HEK293 (cell line): ENCODE data around the gene ELMO1.

Source experiments
- CTCF ChIA-PET: fragments of 350-600 bp; formaldehyde crosslinking; extraction: SDS; loops from one replicate; lab custom pipeline; 2021; ENCODE audit warnings: antibody characterized with exemption; lab: Yijun Ruan, JAX
- POLR2A ChIA-PET: fragments of 300-600 bp; formaldehyde crosslinking; extraction: SDS; loops from one replicate; lab custom pipeline; 2020; ENCODE audit warnings: antibody characterized with exemption, inconsistent platforms; lab: Yijun Ruan, JAX
- H3K27ac ChIP-seq: fragments of 200-500 bp; sonication (Bioruptor generic); 2 replicates; pipeline ENCODE4 v1.5.1; 2014; ENCODE audit warnings: low read depth, low read length, control low read depth, inconsistent platforms; ENCODE audit errors: extremely low read depth
- H3K36me3 ChIP-seq, 2 experiments: fragments of 200-500 bp in 1 of 2; sonication (Bioruptor generic) in 1 of 2; 1 replicate in 1 of 2; 2 replicates in 1 of 2; pipeline ENCODE4 v1.5.1; 2014 to 2017; ENCODE audit warnings: inconsistent platforms in 2 of 2, low read length in 2 of 2; ENCODE audit not compliant: control insufficient read depth in 2 of 2, insufficient read depth in 1 of 2
- H3K4me1 ChIP-seq: fragments of 200-500 bp; sonication (Bioruptor generic); 2 replicates; pipeline ENCODE4 v1.5.1; 2014; ENCODE audit warnings: mild to moderate bottlenecking, low read length, inconsistent platforms; ENCODE audit not compliant: control insufficient read depth, insufficient read depth
- H3K4me3 ChIP-seq: 2 replicates; pipeline ENCODE4 v1.5.1; 2011; ENCODE audit warnings: low read depth, mild to moderate bottlenecking, control low read depth, low read length, moderate library complexity
- H3K9me3 ChIP-seq: fragments of 200-500 bp; sonication (Bioruptor generic); 2 replicates; pipeline ENCODE4 v1.5.1; 2014; ENCODE audit warnings: low read depth, low read length, inconsistent platforms; ENCODE audit not compliant: control insufficient read depth, insufficient read depth
- GLI4 ChIP-seq: fragments of 450-650 bp; formaldehyde crosslinking; IDR thresholded peaks from 2 replicates; pipeline ENCODE4 v1.5.1; 2016; ENCODE audit warnings: missing biosample characterization, missing genetic modification characterization
- GLIS1 ChIP-seq: fragments of 450-650 bp; formaldehyde crosslinking; IDR thresholded peaks from 2 replicates; pipeline ENCODE4 v1.5.1; 2016; ENCODE audit warnings: missing biosample characterization, missing genetic modification characterization
- SETDB1 ChIP-seq: IDR thresholded peaks from one replicate; pipeline ENCODE4 v1.6.1; 2017; ENCODE audit warnings: mild to moderate bottlenecking, low read length, moderate library complexity, mixed read lengths; ENCODE audit not compliant: insufficient read length
- SP7 ChIP-seq: fragments of 450-650 bp; formaldehyde crosslinking; IDR thresholded peaks from 2 replicates; pipeline ENCODE4 v1.5.1; 2016; ENCODE audit warnings: missing biosample characterization, missing genetic modification characterization
- YY1 ChIP-seq: fragments of 450-650 bp; formaldehyde crosslinking; IDR thresholded peaks from 2 replicates; pipeline ENCODE4 v1.5.1; 2018; ENCODE audit warnings: missing biosample characterization, missing genetic modification characterization
- ZFP3 ChIP-seq: fragments of 450-650 bp; formaldehyde crosslinking; IDR thresholded peaks from 2 replicates; pipeline ENCODE4 v1.5.1; 2016; ENCODE audit warnings: low read depth, missing biosample characterization, missing genetic modification characterization
- ZNF174 ChIP-seq: fragments of 450-650 bp; formaldehyde crosslinking; IDR thresholded peaks from 2 replicates; pipeline ENCODE4 v1.5.0; 2017; ENCODE audit warnings: missing biosample characterization, mild to moderate bottlenecking, missing genetic modification characterization
- ZNF223 ChIP-seq: fragments of 450-650 bp; formaldehyde crosslinking; IDR thresholded peaks from 2 replicates; pipeline ENCODE4 v1.5.1; 2016; ENCODE audit warnings: missing biosample characterization, missing genetic modification characterization
- ZNF239 ChIP-seq: fragments of 450-650 bp; formaldehyde crosslinking; IDR thresholded peaks from 2 replicates; pipeline ENCODE4 v1.5.1; 2016; ENCODE audit warnings: missing biosample characterization, missing genetic modification characterization
- ZNF335 ChIP-seq: fragments of 450-650 bp; formaldehyde crosslinking; conservative IDR thresholded peaks from 2 replicates; pipeline ENCODE4 v1.5.1; 2016; ENCODE audit warnings: missing biosample characterization, missing genetic modification characterization
- ZNF571 ChIP-seq: fragments of 450-650 bp; formaldehyde crosslinking; IDR thresholded peaks from 2 replicates; pipeline ENCODE4 v1.5.0; 2017; ENCODE audit warnings: missing biosample characterization, missing genetic modification characterization
- ZNF585B ChIP-seq: fragments of 450-650 bp; formaldehyde crosslinking; IDR thresholded peaks from 2 replicates; pipeline ENCODE4 v1.5.1; 2016; ENCODE audit warnings: missing biosample characterization, missing genetic modification characterization
- ZNF654 ChIP-seq: fragments of 450-650 bp; formaldehyde crosslinking; IDR thresholded peaks from 2 replicates; pipeline ENCODE4 v1.5.1; 2016; ENCODE audit warnings: low read depth, missing biosample characterization, missing genetic modification characterization
- ZNF664 ChIP-seq: fragments of 450-650 bp; formaldehyde crosslinking; IDR thresholded peaks from 2 replicates; pipeline ENCODE4 v1.5.1; 2016; ENCODE audit warnings: missing biosample characterization, missing genetic modification characterization
- ZNF707 ChIP-seq: fragments of 450-650 bp; formaldehyde crosslinking; IDR thresholded peaks from 2 replicates; pipeline ENCODE4 v1.5.1; 2016; ENCODE audit warnings: missing biosample characterization, missing genetic modification characterization
- ZNF830 ChIP-seq: fragments of 450-650 bp; IDR thresholded peaks from 2 replicates; pipeline ENCODE4 v1.5.0; 2018; ENCODE audit warnings: missing biosample characterization, missing genetic modification characterization, low read depth, mild to moderate bottlenecking, moderate library complexity
- TF ChIP-seq, protein P1 (sequence below): fragments of 450-650 bp; formaldehyde crosslinking; IDR thresholded peaks from 2 replicates; pipeline ENCODE4 v1.5.1; 2016; ENCODE audit warnings: missing biosample characterization, missing genetic modification characterization
- TF ChIP-seq, protein P2 (sequence below): fragments of 450-650 bp; formaldehyde crosslinking; IDR thresholded peaks from 2 replicates; pipeline ENCODE4 v1.5.1; 2017; ENCODE audit warnings: missing biosample characterization, missing genetic modification characterization
- TF ChIP-seq, protein P3 (sequence below): fragments of 450-650 bp; formaldehyde crosslinking; IDR thresholded peaks from 2 replicates; pipeline ENCODE4 v1.5.1; 2016; ENCODE audit warnings: missing biosample characterization, missing genetic modification characterization

The ELMO1 gene

DNA sequence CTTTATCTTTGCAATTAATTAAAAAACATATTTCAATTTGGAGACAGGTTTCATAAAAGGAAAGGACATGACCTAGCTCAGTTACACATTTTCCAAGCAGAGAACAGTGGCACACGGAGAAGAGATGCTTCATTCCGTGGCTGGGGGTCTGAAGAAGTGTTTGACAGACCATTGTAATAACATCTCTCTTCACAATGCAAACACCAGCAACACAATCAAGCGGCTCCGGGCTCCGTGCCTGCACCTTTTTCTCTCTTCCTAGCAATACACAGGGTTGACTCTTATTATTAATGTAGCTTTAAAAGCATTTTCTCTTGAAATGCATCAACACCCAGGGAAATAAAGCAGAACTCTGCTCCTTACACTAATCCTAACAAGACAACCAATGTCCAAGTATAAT, 463.3 kb downstream of the ELMO1 start:
- no peaks in the 10 kb centered on the region for H3K36me3 ChIP-seq
- CTCF ChIA-PET: interaction anchor here (0.6 to 6.5 kb wide), 8 partner anchors 9 to 213 kb away, joined by 3 to 61 read pairs (median 6); no protein-coding TSS in a partner anchor
- no peak overlapping the region for H3K4me3 ChIP-seq
- no peaks in the 10 kb centered on the region for H3K9me3 ChIP-seq
- peaks cover 3% of the 10 kb centered on the region; the same call in 1 of the 2 replicates for H3K4me1 ChIP-seq
- no peak for TF ChIP-seq ZNF664 (tag by site-specific recombination)
- 0 out of 2 replicates have a peak, but pooled peaks have one; percentile 34 for TF ChIP-seq ZNF223 (tag by site-specific recombination)
- peak; percentile 13; the same call in 1 of the 2 replicates for TF ChIP-seq GLIS1 (tag by site-specific recombination)
- H3K27ac ChIP-seq: no peak overlapping the region
- POLR2A ChIA-PET: no interaction called here

DNA sequence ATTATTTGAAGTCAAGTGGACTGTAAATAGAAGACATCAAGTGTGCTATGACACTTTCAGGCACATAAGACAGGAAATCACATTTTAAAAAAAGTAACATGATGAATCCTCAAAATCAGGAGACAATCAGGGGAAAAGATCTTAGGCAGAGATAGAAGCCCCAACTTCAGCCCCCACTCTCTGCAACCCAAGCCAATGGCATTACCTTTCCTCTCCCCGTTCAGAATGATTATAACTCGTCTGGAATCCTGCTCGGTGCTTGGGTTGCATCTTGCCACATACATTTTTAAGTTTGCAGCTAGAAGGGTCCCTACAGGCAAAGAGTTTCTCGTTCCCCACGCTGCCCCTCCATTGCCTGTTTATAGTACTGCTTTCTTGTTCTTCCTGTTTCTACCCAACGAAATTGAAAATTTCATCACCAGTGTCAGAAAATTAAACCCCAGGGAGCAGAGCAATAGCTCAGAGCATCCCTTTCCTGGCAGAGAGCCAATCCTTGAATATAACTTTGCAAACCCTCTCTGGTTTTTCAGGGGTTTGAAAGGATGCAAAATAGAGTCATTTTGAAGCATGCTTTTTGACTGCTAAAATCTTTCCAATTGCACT, 463.9 kb downstream of the ELMO1 start:
- H3K9me3 ChIP-seq: no peaks in the 10 kb centered on the region
- H3K36me3 ChIP-seq: no peaks in the 10 kb centered on the region
- TF ChIP-seq SP7 (tag by site-specific recombination): no peak
- TF ChIP-seq, protein P1, sequence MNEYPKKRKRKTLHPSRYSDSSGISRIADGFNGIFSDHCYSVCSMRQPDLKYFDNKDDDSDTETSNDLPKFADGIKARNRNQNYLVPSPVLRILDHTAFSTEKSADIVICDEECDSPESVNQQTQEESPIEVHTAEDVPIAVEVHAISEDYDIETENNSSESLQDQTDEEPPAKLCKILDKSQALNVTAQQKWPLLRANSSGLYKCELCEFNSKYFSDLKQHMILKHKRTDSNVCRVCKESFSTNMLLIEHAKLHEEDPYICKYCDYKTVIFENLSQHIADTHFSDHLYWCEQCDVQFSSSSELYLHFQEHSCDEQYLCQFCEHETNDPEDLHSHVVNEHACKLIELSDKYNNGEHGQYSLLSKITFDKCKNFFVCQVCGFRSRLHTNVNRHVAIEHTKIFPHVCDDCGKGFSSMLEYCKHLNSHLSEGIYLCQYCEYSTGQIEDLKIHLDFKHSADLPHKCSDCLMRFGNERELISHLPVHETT (tag by site-specific recombination): no peak
- TF ChIP-seq, protein P2, sequence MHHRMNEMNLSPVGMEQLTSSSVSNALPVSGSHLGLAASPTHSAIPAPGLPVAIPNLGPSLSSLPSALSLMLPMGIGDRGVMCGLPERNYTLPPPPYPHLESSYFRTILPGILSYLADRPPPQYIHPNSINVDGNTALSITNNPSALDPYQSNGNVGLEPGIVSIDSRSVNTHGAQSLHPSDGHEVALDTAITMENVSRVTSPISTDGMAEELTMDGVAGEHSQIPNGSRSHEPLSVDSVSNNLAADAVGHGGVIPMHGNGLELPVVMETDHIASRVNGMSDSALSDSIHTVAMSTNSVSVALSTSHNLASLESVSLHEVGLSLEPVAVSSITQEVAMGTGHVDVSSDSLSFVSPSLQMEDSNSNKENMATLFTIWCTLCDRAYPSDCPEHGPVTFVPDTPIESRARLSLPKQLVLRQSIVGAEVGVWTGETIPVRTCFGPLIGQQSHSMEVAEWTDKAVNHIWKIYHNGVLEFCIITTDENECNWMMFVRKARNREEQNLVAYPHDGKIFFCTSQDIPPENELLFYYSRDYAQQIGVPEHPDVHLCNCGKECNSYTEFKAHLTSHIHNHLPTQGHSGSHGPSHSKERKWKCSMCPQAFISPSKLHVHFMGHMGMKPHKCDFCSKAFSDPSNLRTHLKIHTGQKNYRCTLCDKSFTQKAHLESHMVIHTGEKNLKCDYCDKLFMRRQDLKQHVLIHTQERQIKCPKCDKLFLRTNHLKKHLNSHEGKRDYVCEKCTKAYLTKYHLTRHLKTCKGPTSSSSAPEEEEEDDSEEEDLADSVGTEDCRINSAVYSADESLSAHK (tag by site-specific recombination): peak; percentile 66
- no peak for TF ChIP-seq ZNF830 (tag by site-specific recombination)
- no peak for TF ChIP-seq GLI4 (tag by site-specific recombination)
- TF ChIP-seq ZNF707: no peak
- no peak for TF ChIP-seq ZNF571 (tag by site-specific recombination)
- TF ChIP-seq YY1 (tag by site-specific recombination): no peak
- 0 out of 2 replicates have a peak, but pooled peaks have one; percentile 26 for TF ChIP-seq ZNF335 (tag by site-specific recombination)
- TF ChIP-seq ZFP3 (tag by site-specific recombination): no peak
- no peak for TF ChIP-seq ZNF174 (tag by site-specific recombination)
- TF ChIP-seq ZNF239 (tag by site-specific recombination): no peak
- H3K4me3 ChIP-seq: no peak overlapping the region
- peaks cover 3% of the 10 kb centered on the region; the same call in 1 of the 2 replicates for H3K4me1 ChIP-seq
- no peak overlapping the region for H3K27ac ChIP-seq
- ChIA-PET POLR2A (no interaction called here), CTCF (interaction anchor here (0.5 to 6.5 kb wide), 7 partner anchors 9 to 1383 kb away, joined by 3 to 61 read pairs (median 5); no protein-coding TSS in a partner anchor)

DNA sequence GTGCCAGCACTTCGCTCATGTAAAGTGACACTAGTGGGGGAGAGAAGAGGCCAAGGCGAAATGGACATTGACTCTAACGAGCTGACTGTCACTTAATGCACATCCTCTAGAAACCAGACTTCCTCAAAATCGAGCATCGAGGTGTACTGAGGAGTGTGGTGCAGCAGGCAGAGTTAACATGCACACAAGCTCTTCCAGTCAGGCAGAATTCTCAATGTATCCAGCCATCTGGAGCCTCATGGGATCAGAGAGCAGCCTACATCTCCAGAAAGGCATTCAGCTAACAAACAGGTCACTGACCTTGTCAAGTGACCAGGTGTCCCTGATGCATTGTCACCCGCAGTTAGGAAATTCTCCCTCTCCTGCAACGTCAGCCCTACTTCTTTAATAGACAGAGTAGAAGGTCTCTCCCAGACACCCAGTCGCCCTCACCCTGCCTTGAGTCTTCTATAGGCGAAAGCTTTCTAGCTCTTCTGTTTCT, 464.6 kb downstream of the ELMO1 start:
- Histone ChIP-seq H3K4me3 (no peak overlapping the region), H3K36me3 (no peaks in the 10 kb centered on the region), H3K4me1 (peaks cover 3% of the 10 kb centered on the region; the same call in 1 of the 2 replicates), H3K9me3 (no peaks in the 10 kb centered on the region), H3K27ac (no peak overlapping the region)
- TF ChIP-seq ZNF654 (tag by site-specific recombination) (no peak), SETDB1 (no peak), ZNF585B (tag by site-specific recombination) (no peak)
- TF ChIP-seq, protein P3, sequence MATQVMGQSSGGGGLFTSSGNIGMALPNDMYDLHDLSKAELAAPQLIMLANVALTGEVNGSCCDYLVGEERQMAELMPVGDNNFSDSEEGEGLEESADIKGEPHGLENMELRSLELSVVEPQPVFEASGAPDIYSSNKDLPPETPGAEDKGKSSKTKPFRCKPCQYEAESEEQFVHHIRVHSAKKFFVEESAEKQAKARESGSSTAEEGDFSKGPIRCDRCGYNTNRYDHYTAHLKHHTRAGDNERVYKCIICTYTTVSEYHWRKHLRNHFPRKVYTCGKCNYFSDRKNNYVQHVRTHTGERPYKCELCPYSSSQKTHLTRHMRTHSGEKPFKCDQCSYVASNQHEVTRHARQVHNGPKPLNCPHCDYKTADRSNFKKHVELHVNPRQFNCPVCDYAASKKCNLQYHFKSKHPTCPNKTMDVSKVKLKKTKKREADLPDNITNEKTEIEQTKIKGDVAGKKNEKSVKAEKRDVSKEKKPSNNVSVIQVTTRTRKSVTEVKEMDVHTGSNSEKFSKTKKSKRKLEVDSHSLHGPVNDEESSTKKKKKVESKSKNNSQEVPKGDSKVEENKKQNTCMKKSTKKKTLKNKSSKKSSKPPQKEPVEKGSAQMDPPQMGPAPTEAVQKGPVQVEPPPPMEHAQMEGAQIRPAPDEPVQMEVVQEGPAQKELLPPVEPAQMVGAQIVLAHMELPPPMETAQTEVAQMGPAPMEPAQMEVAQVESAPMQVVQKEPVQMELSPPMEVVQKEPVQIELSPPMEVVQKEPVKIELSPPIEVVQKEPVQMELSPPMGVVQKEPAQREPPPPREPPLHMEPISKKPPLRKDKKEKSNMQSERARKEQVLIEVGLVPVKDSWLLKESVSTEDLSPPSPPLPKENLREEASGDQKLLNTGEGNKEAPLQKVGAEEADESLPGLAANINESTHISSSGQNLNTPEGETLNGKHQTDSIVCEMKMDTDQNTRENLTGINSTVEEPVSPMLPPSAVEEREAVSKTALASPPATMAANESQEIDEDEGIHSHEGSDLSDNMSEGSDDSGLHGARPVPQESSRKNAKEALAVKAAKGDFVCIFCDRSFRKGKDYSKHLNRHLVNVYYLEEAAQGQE (tag by site-specific recombination): no peak
- ChIA-PET POLR2A (no interaction called here), CTCF (interaction anchor here (0.6 to 6.5 kb wide), 6 partner anchors 10 to 1378 kb away, joined by 3 to 61 read pairs (median 10); no protein-coding TSS in a partner anchor)
